Right renal cortex interstitium (tissue), 3 donors: ENCODE results near the gene DCP1A. TPM values are rescaled to one million over a fixed set of nuclear protein-coding genes. Genes with fewer than 3 reads are reported as not detected.

Experiments used
- polyA plus RNA-seq, 3 donors: library from polyadenylated mRNA; unstranded; fragments of 120-200 nt; gene quantifications; one replicate each; pipeline ENCODE4 v1.2.1, GENCODE V29; 2013; ENCODE audit not compliant: insufficient read length in 3 of 3

DCP1A gene
- polyA plus RNA-seq, 3 donors = 27.3 to 31.3 (median 28.4) TPM

Other genes starting within 250 kb of the DCP1A start
- 10 to 100 TPM; 24.7 to 28.6 (median 27.6) TPM for gene RFT1, start 217.1 kb downstream of the DCP1A start, polyA plus RNA-seq
- 10 to 100 TPM; 21.1 to 23.9 (median 22.6) TPM for gene PRKCD, start 186.3 kb downstream of the DCP1A start, polyA plus RNA-seq
- 100 to 1,000 TPM in 1 of 3 donors, 10 to 100 TPM in 2; 90.4 to 106 (median 91.9) TPM for gene TKT, start 91.5 kb downstream of the DCP1A start, polyA plus RNA-seq
- gene CACNA1D, start 147.1 kb upstream of the DCP1A start, polyA plus RNA-seq = 10 to 100 TPM in 1 of 3 donors, 1 to 10 TPM in 2; 7.7 to 14.7 (median 9.1) TPM